Cerebellar cortex (tissue), 1 donor: ENCODE measurements around the gene IPCEF1.
"Not testable (repeated sequence)": the region's sequence is repeated elsewhere in the genome, so short reads cannot be mapped to it uniquely, and the experiment has no call there.

Experiments
- DNase-seq: peaks from one replicate; pipeline ENCODE4 v3.0.0-alpha.2; 2015; ENCODE audit warnings: low spot score

The IPCEF1 gene

DNA sequence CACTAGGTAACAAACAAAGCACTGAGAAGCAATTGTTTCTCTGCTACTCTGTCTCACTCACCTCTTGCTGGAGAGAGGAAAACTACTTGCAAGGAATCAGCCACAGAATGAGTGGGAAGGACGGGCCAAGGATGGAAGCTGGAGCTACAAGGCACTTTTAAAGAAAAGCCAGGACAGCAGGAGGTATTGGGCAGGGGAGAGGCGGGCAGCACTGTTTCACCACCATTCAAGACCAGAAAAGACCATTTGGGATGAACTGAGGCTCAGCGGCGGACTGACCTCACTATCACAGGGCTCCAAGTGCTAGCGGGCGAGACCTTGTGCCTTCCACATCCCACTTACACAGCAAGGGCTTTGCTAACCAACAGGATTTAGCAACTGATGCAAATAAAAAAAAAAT, 137.4 kb downstream of the IPCEF1 start:
- DNase-seq = no peak

DNA sequence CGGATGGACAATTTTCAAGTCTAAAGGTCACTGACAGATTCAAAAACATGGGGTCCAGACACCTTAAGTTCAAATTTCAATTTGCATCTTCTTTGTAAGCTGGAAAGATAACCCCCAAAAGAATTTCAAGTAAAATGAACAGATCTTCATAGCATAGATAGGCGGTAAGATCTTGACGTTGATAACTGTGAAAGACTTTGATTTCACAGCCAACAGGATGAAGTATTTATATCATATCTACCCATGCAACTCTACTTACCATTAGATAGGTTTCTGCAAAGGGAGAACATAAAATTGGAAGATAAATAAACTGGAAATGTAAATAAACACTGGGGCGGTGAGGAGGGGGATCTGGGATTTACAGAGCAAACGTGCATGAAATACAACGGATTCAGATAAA, 137.8 kb downstream of the IPCEF1 start:
- no peak for DNase-seq

DNA sequence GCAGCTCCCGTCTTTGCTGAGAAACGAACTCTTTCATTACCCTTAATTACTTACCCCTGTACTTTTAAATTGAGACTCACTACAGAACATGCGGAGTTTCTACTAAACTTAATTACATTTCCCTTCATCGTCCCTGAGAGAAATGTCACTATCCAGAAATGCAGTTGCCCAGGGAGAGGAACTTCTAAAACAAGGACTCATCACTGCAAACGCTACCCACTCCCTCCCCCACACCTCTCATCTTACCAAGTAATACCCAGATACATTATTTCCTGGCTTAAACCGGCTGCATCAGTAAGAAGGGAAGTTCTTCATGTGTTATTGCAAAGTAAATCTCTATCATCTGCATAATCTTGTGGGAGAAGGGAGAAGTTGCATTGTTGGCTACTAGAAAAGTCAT, 138.3 kb downstream of the IPCEF1 start:
- DNase-seq = no peak

DNA sequence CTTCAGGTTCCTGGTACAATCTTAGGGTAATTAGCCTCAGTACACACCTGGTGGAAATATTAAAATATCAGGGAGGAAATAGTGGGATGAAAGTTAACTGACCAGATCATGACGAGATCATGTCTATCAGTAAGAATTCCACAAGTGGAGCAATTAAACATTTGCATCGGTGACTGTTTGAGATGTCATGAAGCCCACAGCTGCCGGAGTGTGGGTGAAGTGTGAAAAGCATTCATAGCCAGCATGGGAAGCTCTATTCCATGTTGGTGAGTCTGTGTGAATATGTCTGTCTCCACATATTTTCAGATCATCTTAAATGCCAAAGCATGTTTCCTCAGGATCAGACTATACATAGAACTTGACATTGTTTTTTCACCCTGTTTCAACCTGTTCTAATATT, 142.8 kb downstream of the IPCEF1 start:
- DNase-seq = no peak

DNA sequence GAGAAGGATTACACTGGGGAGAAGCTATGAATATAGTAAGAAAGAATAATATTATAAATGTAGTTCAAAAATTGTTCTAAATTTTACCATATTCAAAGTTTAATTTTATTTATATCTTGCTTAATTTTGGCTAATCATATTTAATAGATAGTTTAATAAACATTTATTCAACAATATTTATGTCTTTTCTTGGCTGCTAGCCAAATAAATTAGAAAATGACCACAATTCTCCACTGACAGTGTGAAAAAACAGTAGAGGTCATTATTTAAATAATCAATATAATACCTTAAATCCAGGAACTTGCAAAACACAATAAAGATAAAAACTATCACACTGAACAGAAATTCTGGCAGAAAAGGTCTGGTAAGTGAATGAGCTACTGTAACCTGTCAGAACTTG, 145.9 kb downstream of the IPCEF1 start:
- no peak for DNase-seq

DNA sequence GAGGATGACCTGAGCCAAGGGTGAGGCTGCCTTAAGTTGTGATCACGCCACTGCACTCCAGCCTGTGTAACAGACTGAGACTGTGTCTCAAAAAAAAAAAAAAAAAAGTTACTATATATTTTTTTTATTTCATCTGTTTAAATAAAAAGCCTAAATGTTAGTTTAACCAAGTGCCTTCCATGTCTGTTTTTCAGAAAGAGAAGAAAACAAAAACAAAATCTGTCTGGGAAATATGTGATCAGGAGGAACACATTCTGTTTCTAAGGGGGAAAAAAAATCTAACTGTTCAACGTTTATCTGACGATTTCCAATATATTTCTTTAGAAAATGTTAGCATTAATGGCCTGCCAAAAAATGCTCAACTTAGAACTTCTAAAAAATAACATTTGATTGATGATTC, 147.0 kb downstream of the IPCEF1 start:
- no peak for DNase-seq

DNA sequence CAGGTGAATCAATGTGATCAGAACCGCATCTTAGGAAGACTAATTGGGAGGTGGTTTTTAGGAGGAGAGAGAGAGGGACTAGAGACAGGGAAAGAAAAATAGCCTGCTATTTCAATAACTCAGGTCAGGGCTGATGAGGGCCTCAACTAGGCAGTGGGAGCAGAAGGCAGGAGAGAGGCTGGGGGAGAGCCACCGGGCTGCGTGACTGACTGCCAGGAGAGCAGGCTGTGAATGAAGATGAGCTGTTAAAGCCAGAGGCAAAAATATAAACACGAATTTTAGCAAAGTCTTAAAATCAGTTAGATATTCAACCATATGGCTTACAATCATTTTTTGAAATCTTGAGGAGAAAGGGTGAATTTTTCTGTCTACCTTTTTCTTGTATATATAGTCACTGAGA, 149.6 kb downstream of the IPCEF1 start:
- DNase-seq = peak; percentile 23

DNA sequence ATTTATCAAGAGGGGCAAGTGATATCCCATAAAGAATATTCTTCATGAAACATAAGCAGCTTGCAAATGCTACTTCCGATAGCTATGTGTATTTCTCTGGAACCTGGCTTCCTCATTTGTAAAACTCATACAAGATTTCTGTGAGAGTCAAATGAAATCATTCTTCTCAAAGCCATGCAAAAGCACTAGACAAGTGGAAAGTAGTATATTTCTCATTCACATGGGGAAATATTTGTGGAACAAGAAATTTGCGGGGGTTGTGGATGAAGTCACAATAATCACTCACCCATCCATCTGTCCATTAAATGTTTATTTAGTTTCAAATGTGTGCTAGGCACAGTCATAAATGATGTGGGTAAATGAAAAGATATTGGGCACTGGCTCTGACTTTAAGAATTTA, 150.5 kb downstream of the IPCEF1 start:
- DNase-seq = no peak

DNA sequence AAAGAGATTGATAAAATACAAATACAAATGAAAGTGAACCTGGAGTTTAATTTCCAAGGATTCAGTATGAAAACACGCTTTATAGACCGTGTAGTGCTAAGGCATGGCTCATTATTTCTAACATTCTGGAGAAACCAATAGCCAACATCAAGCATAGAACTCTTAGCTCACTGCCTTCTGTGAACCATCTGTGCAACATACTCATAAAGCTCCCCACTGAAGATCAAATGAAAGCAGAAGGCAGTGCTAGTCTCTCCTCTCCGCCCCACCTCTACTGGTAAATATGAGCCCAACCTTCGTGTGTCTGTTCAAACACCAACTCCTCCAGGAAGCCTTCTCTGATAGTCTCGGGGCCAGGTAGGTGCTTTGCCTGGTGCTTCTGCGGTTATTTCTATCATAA, 153.6 kb downstream of the IPCEF1 start:
- no peak for DNase-seq

DNA sequence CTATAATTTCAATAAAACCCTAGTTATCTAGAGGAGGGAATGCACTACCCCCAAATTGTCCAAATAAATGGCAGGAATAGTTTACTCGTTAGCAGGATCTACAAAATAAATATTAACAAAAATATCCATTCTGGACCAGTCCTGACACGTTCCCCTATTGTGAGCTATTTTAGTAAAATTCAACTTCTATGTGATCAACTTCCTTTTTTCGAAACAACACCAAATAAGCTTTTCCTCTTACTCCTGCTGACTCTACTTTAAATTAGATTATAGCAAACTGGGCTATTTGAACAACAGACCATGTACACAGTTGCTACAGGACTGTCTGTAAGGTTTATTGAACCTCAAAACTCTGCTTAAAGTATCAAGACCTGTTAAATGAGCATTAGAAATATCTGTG, 154.3 kb downstream of the IPCEF1 start:
- DNase-seq = no peak

DNA sequence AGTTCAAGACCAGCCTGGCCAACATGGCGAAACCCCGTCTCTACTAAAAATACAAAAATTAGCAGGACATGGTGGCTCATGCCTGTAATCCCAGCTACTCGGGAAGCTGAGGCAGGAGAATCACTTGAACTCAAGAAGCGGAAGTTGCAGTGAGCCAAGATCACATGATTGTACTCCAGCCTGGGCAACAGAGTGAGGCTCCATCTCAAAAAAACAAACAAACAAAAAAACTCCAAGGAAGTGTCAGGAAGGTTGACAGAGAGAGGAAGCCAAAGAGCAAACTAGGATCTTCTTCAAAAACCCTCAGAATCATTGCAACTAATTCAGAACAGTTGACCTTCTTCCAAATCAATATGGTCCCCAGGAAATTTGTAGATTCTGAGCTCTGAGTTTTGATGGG, 154.9 kb downstream of the IPCEF1 start:
- DNase-seq = not testable (repeated sequence)

DNA sequence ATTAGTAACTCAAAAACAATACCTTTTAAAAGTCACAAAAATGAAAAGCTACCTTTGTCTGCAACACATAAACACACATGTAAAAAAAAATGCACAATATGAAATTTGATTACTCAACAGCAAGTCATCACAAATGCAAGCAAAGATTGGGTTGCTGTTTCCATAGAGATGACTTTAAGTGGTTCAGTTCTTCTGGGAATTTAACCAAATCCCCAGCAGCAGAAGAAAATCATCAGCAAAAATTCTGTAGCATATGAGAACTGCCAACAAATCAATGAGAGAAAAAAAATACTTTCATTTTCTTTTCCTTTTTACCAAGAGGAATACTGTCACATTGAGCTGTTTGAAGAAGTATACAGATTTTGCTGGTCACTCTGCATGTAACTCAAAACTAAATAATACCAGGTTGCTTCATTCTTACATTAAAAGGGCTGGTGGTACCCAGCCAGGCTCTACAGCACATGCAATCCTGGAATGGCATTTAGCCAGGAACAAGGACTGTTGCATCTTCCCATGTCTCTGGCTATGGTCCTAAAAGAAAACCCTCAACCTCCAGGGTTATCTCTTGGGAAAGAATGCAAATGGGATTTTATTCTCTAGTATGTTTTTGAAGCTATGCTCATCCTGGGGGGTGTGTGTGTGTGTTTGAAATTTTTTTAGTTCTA, 159.3 kb downstream of the IPCEF1 start:
- DNase-seq = peak; percentile 59

DNA sequence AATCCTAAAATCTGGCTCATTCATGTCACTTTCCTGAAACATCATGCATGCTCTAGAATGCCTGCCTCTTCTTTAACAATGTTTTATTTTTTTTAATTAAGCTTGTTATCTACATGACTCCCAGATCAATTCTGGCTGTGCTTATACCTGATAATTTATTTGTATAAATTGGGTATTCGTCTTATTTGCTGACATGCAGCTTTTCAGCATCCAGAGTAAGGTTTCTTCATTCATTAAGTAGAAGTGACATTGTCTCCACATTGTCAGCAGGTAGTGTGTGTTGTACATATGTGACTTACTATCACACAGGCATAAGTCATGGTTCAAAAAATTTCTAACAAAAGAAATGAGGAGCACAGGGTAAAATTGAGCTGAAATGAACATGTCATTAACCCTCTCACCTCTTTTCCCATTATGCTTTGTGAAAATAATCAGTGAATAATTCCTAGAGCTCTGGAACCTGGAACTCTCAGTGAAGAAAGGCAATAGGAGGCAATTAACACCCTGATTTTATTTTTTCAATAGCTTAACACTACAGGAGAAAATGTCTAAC, 160.2 kb downstream of the IPCEF1 start:
- DNase-seq = no peak

DNA sequence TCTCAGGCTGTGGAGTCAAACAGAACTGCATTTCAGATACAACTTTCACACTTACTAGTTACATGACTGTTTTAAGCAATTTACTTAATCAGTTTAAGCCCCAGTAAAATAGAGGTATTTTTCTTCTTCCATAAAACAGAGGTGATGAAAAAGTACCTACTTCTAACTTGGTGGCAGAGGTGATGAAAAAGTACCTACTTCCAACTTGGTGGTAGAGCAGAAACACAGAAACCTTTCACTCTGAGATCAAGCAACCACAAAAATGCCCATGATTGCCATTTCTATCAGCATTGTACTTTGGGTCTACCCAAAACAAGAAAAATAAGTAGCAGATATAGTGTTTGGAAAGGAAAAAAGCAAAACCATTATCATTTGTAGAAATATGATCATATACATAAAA, 168.9 kb downstream of the IPCEF1 start:
- no peak for DNase-seq

DNA sequence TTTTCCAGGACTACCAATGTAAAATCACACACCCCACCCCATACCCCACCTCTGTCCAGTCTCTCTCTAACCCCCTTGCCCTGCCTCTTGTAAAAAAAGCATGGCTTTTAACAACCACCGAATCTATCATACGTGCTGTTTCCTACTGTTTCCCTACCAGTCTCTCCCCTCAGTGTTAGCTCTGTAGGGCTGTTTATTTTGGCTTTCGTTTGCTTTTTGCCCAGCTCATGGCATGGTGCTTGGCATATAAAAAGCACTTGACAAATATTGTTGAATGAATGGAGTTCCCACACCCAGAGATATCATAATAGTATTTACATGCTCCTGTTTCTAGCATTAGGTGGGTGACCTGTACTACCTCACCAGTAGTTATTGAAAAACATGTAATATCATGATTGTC, 169.4 kb downstream of the IPCEF1 start:
- no peak for DNase-seq

DNA sequence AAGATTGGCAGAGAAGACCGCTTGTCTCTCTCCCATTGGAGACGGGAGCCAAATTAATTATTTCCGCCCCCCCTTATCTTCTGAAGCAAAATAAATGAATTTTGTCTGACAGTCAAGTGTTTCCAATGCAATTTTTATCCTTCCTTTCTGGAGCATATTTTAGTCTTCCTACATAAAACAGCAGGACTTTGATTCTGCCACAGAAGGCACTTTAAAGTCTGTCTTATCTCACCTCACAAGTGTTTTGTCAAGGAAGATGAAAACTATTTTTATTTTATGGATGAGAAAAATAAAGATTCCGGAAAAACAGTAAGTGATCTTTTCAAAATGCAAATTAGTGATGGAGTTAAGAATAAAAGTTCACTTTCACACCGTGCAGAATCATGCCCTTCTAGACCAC, 177.2 kb downstream of the IPCEF1 start:
- DNase-seq = peak; percentile 30

DNA sequence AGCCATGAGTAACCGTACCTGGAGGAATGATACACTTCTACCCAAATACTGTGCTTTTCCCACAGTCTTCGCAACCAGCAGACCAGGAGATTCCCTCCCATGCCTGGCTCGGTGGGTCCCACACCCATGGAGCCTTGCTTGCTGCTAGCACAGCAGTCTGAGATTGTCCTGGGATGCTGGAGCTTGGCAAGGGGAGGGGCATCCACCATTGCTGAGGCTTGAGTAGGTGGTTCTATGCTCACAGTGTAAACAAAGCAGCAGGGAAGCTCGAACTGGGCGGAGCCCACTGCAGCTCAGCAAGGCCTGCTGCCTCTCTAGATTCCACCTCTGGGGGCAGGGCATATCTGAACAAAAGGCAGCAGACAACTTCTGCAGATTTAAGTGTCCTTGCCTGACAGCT, 184.2 kb downstream of the IPCEF1 start:
- not testable (repeated sequence) for DNase-seq

DNA sequence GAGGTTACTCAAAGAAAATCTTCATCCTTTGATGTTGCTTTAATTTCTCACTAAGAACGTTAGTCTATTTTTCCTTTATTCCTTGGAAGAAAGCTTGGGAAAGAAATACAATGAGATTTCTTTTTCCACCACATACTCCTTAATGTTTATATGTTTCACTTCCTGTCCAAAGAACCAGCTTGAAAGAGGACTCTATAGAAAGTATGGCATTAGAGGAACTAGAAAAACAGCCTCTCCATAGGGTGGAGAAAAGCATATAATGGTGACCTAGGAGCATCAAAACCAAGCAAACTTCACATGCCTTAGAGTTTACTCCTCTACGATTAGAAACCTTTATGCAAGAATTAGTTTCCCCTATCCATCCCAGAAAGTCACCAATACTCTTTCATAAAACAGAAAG, 186.5 kb downstream of the IPCEF1 start:
- DNase-seq = no peak

DNA sequence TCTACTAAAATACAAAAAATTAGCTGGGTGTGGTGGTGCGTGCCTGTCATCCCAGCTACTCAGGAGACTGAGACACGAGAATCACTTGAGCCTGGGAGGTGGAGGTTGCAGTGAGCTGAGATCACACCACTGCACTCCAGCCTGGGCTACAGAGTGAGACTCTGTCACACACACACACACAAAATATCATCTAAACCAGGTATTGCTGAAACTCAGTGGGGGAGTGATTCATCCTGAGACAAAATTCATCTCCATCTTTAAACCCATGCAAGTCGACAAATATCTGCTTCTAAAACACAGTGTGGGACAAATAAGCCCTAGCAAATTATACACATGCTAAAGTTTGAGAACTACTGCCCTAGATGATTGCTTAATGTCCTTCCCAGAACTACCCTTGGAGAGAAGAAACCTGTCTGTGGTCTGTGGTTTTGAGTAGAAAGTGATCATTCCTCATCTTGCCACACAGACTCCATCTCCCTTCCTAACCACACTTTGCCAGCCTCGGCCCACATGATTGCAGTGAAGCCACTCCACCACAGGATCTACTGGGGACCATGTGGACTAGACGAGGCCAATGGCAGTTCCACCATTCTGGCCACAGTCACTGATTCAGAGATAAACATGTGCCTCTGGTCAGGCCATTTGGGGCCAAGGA, 187.3 kb downstream of the IPCEF1 start:
- DNase-seq = no peak

DNA sequence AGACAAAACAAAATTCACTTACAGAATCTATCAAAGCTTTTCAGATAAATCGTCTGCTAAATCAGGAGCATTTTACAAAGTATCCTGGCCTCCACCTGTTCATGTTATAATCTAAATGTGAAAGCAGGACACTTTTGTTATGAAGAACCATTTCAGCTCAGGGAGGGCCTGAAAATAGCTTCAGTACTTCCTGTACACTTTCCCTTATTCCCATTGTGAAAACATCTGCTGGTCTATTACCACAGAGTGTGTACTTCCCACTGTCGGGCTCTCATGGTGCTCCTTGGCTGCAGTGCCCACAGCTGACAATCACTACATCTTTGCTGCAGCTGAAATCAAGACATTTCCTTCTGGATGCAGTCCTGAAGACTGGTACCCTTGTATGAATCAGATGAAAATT, 189.5 kb downstream of the IPCEF1 start:
- DNase-seq = peak; percentile 30

DNA sequence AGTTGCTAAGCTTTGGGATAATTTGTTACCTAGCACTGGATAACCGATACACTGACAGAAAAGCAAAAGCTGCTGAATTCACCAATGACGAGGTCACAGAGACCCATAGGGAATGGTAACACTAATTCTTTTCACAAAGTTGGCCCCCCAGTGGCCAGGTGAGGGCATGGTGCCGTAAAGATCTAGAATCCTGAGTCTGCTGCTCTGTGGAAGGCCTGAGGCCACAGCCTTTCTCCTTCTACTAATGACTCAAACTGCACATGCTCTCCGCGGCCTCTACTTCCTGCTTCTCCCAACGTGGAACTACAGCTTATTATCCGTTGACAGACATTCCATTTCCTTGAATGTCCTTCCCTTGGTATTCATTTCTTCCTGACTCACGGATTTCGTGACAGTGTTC, 190.5 kb downstream of the IPCEF1 start:
- DNase-seq = no peak

DNA sequence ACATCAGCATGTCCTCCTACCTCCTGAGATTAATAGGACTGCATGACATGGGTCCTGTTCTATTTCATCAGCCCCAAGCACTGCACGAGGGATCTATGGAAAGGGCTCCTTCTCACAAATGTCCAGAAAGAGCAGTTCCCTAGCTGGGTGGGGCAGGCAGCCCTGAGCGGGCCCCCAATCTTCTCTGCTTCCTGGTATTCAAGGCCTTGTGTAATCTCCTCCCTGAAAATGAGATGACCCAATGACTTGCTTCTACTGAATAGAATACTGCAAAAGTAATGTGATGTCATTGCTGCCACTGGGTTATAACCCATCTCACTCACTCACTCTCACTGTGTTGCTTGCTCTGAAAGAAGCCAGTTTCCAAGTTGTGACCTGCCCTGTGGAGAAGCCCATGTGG, 191.1 kb downstream of the IPCEF1 start:
- no peak for DNase-seq

DNA sequence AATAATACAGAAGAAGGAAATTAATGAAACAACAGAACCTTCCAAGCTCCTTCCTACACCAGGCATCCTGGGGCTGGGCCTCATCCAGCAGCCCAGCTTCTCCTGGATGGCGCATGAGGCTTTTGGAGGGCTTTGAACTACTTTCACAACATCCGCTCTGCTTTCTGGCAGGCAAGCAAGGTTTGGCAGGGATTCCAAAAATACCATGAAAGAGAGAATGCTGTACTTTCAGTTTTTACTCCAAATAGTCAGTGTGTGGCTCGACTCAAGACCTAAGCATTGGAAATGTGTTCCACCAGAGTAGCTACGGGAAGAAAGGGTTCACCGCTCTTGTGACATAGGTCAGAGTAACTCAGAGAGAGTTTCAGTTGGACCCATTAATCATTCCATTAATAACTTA, 192.2 kb downstream of the IPCEF1 start:
- DNase-seq = peak; percentile 90

DNA sequence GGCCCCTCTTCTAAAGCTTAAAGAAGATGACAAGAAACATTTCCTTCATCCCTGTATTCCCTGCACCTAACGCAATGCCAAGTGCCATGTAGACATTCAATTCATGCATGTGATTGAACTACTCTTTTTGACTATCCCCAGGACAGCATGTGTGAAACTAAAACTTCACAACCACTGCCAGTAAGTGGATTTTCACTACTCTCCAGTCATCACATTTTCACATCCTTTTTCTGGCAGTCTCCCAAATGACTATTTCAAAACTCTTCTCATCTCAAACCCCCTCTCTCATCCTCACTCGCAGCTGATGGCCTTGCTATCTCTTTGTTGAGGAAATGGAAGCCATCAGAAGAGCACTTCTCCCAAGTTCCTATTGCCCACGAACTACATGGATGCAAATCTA, 194.9 kb downstream of the IPCEF1 start:
- no peak for DNase-seq
